ENCODE data around the gene SH3PXD2A.

The SH3PXD2A gene

GRCh38 chr10:103855424-103855823 lies at the start of gene SH3PXD2A:
TSS of gene SH3PXD2A (minus strand) at chr10:103855576. CDS start at chr10:103855266, 310 bp downstream.
- DNase-seq (ENCODE audit: low read depth in 2 of 2): no peak

GRCh38 chr10:103901299-103901698 lies 45.9 kb upstream of the SH3PXD2A start:
- DNase-seq (ENCODE audit: low read depth in 2 of 2): no peak

- no peak for DNase-seq (ENCODE audit: low read depth in 2 of 2)
Observed at GRCh38 chr10:103899312-103899711, 43.9 kb upstream of the SH3PXD2A start.

- no peak for DNase-seq (ENCODE audit: low read depth in 2 of 2)
Observed at GRCh38 chr10:103897241-103897774, 41.9 kb upstream of the SH3PXD2A start.

- no peak for DNase-seq (ENCODE audit: low read depth in 2 of 2)
Observed at GRCh38 chr10:103896225-103896624, 40.8 kb upstream of the SH3PXD2A start.

- no peak for DNase-seq (ENCODE audit: low read depth in 2 of 2)
Observed at GRCh38 chr10:103895411-103896186, 40.2 kb upstream of the SH3PXD2A start.

- DNase-seq (ENCODE audit: low read depth in 2 of 2): no peak
Observed at GRCh38 chr10:103894441-103894864, 39.1 kb upstream of the SH3PXD2A start.

- DNase-seq (ENCODE audit: low read depth in 2 of 2): no peak
Observed at GRCh38 chr10:103893817-103894216, 38.4 kb upstream of the SH3PXD2A start.

GRCh38 chr10:103892181-103892580 lies 36.8 kb upstream of the SH3PXD2A start:
- DNase-seq (ENCODE audit: low read depth in 2 of 2): no peak

- DNase-seq (ENCODE audit: low read depth in 2 of 2): no peak
Observed at GRCh38 chr10:103890688-103891087, 35.3 kb upstream of the SH3PXD2A start.

- DNase-seq (ENCODE audit: low read depth in 2 of 2): no peak
Observed at GRCh38 chr10:103890194-103890658, 34.9 kb upstream of the SH3PXD2A start.

- no peak for DNase-seq (ENCODE audit: low read depth in 2 of 2)
Observed at GRCh38 chr10:103889121-103889720, 33.8 kb upstream of the SH3PXD2A start.

- DNase-seq (ENCODE audit: low read depth in 2 of 2): no peak
Observed at GRCh38 chr10:103888113-103888841, 32.9 kb upstream of the SH3PXD2A start.

GRCh38 chr10:103885617-103886016 lies 30.2 kb upstream of the SH3PXD2A start:
- DNase-seq (ENCODE audit: low read depth in 2 of 2): no peak

- no peak for DNase-seq (ENCODE audit: low read depth in 2 of 2)
Observed at GRCh38 chr10:103884681-103885139, 29.3 kb upstream of the SH3PXD2A start.

GRCh38 chr10:103882285-103883007 lies 27.1 kb upstream of the SH3PXD2A start:
- DNase-seq (ENCODE audit: low read depth in 2 of 2): no peak

- DNase-seq (ENCODE audit: low read depth in 2 of 2): no peak
Observed at GRCh38 chr10:103881416-103882284, 26.3 kb upstream of the SH3PXD2A start.

GRCh38 chr10:103879831-103880230 lies 24.5 kb upstream of the SH3PXD2A start:
- no peak for DNase-seq (ENCODE audit: low read depth in 2 of 2)

GRCh38 chr10:103879409-103879808 lies 24.0 kb upstream of the SH3PXD2A start:
- DNase-seq (ENCODE audit: low read depth in 2 of 2): no peak

GRCh38 chr10:103877861-103878260 lies 22.5 kb upstream of the SH3PXD2A start:
- no peak for DNase-seq (ENCODE audit: low read depth in 2 of 2)

All from stimulated activated CD8-positive, alpha-beta memory T cell treated with anti-CD3 and anti-CD28 coated beads, Interleukin-15, amount 100 ng/mL, for 4 hours (primary cell).